HG03060 (cell line): ENCODE measurements around the gene LRP8.

Source experiments
- ATAC-seq: cut with Tn5 transposase; IDR thresholded peaks from one replicate; pipeline ENCODE4 v1.9.1; 2021; ENCODE audit warnings: low read depth, moderate number of reproducible peaks; ENCODE audit not compliant: unreplicated experiment

Gene LRP8

GRCh38 chr1:53324728-53325297 lies 3.1 kb downstream of the LRP8 start:
- ATAC-seq = no peak

GRCh38 chr1:53324321-53324720 lies 3.5 kb downstream of the LRP8 start:
- ATAC-seq = no peak

GRCh38 chr1:53323316-53323715 lies 4.6 kb downstream of the LRP8 start:
- no peak for ATAC-seq

- ATAC-seq = no peak
These were observed 5.9 kb downstream of the LRP8 start for GRCh38 chr1:53321776-53322602.

- ATAC-seq = no peak
These were observed 6.5 kb downstream of the LRP8 start for GRCh38 chr1:53321366-53321765.

GRCh38 chr1:53320646-53321045 lies 7.2 kb downstream of the LRP8 start:
- no peak for ATAC-seq

GRCh38 chr1:53319296-53320101 lies 8.4 kb downstream of the LRP8 start:
- ATAC-seq = no peak

GRCh38 chr1:53317646-53318539 lies 10.0 kb downstream of the LRP8 start:
- no peak for ATAC-seq

GRCh38 chr1:53316766-53317581 lies 10.9 kb downstream of the LRP8 start:
- no peak for ATAC-seq

- no peak for ATAC-seq
These were observed 11.5 kb downstream of the LRP8 start for GRCh38 chr1:53316424-53316765.

GRCh38 chr1:53315456-53316423 lies 12.1 kb downstream of the LRP8 start:
- no peak for ATAC-seq

GRCh38 chr1:53315046-53315445 lies 12.8 kb downstream of the LRP8 start:
- ATAC-seq = no peak

GRCh38 chr1:53314606-53315005 lies 13.3 kb downstream of the LRP8 start:
- no peak for ATAC-seq

- no peak for ATAC-seq
These were observed 13.8 kb downstream of the LRP8 start for GRCh38 chr1:53314096-53314495.

- ATAC-seq = no peak
These were observed 14.3 kb downstream of the LRP8 start for GRCh38 chr1:53313556-53313955.

GRCh38 chr1:53311702-53312305 lies 16.1 kb downstream of the LRP8 start:
- ATAC-seq = no peak

GRCh38 chr1:53310847-53311681 lies 16.8 kb downstream of the LRP8 start:
- no peak for ATAC-seq
